ENCODE data around the gene LCE2B.

GRCh38 chr1:152640351-152640750, 45.6 kb upstream of the LCE2B start:
- no peak for TF ChIP-seq CTCF (conservative IDR thresholded peaks at IDR 0.05)
- no peak for TF ChIP-seq ZFX (IDR thresholded peaks at IDR 0.05)
